ENCODE results near the gene LPCAT4. TPM values are rescaled to one million over a fixed set of nuclear protein-coding genes. Genes with fewer than 3 reads are reported as not detected.
"Not testable (repeated sequence)": the region's sequence is repeated elsewhere in the genome, so short reads cannot be mapped to it uniquely, and the experiment has no call there.

Gene LPCAT4
- 3.1 TPM for total RNA-seq

GRCh38 chr15:34367101-34368081 lies at the start of gene LPCAT4:
Gene LPCAT4 (minus strand): TSS chr15:34367196. CDS start chr15:34367100, 96 bp downstream.
- peak within 1 kb of the TSS; percentile 83 to 97 (median 94) for H3K4me3 ChIP-seq (ENCODE audit: low read length in 3 of 3)

GRCh38 chr15:34409511-34409910 lies 42.5 kb upstream of the LPCAT4 start:
- H3K4me1 ChIP-seq (ENCODE audit: control insufficient read depth in 3 of 3, insufficient read depth in 3 of 3, low read length in 3 of 3); H3K4me3 ChIP-seq (ENCODE audit: low read length in 3 of 3); H3K36me3 ChIP-seq (ENCODE audit: control insufficient read depth in 3 of 3, insufficient read depth in 3 of 3, low read length in 3 of 3); H3K9me3 ChIP-seq (ENCODE audit: control insufficient read depth in 3 of 3, low read length in 3 of 3); H3K27ac ChIP-seq (ENCODE audit: low read depth, low read length); H3K27me3 ChIP-seq (ENCODE audit: control insufficient read depth in 3 of 3, insufficient read depth in 3 of 3, low read length in 3 of 3); H3K9ac ChIP-seq (ENCODE audit: low read depth in 1 of 3, low read length in 3 of 3): not testable (repeated sequence)

More at GRCh38 chr15:34367101-34368081, at the start of gene LPCAT4:
- Histone ChIP-seq H3K27me3 (ENCODE audit: control insufficient read depth in 3 of 3, insufficient read depth in 3 of 3, low read length in 3 of 3) (no peaks in the 10 kb centered on the region), H3K4me1 (ENCODE audit: control insufficient read depth in 3 of 3, insufficient read depth in 3 of 3, low read length in 3 of 3) (peaks cover 16 to 26% (median 18%) of the 10 kb centered on the region in 3 donors), H3K9me3 (ENCODE audit: control insufficient read depth in 3 of 3, low read length in 3 of 3) (no peaks in the 10 kb centered on the region), H3K27ac (ENCODE audit: low read depth, low read length) (peak within 1 kb of the TSS; percentile 85), H3K9ac (ENCODE audit: low read depth in 1 of 3, low read length in 3 of 3) (peak within 1 kb of the TSS; percentile 78 to 96 (median 86)), H3K36me3 (ENCODE audit: control insufficient read depth in 3 of 3, insufficient read depth in 3 of 3, low read length in 3 of 3) (peaks cover 0 to 3% (median 2%) of the 10 kb centered on the region in 3 donors)

- H3K4me3 ChIP-seq (ENCODE audit: low read length in 3 of 3); H3K4me1 ChIP-seq (ENCODE audit: control insufficient read depth in 3 of 3, insufficient read depth in 3 of 3, low read length in 3 of 3); H3K36me3 ChIP-seq (ENCODE audit: control insufficient read depth in 3 of 3, insufficient read depth in 3 of 3, low read length in 3 of 3); H3K9me3 ChIP-seq (ENCODE audit: control insufficient read depth in 3 of 3, low read length in 3 of 3); H3K27me3 ChIP-seq (ENCODE audit: control insufficient read depth in 3 of 3, insufficient read depth in 3 of 3, low read length in 3 of 3); H3K9ac ChIP-seq (ENCODE audit: low read depth in 1 of 3, low read length in 3 of 3); H3K27ac ChIP-seq (ENCODE audit: low read depth, low read length): not testable (repeated sequence)
These were observed 42.0 kb upstream of the LPCAT4 start for GRCh38 chr15:34408973-34409372.

- H3K4me1 ChIP-seq (ENCODE audit: control insufficient read depth in 3 of 3, insufficient read depth in 3 of 3, low read length in 3 of 3); H3K9ac ChIP-seq (ENCODE audit: low read depth in 1 of 3, low read length in 3 of 3); H3K27me3 ChIP-seq (ENCODE audit: control insufficient read depth in 3 of 3, insufficient read depth in 3 of 3, low read length in 3 of 3); H3K4me3 ChIP-seq (ENCODE audit: low read length in 3 of 3); H3K9me3 ChIP-seq (ENCODE audit: control insufficient read depth in 3 of 3, low read length in 3 of 3); H3K36me3 ChIP-seq (ENCODE audit: control insufficient read depth in 3 of 3, insufficient read depth in 3 of 3, low read length in 3 of 3); H3K27ac ChIP-seq (ENCODE audit: low read depth, low read length): not testable (repeated sequence)
These were observed 36.9 kb upstream of the LPCAT4 start for GRCh38 chr15:34403899-34404298.

GRCh38 chr15:34403160-34403598 lies 36.2 kb upstream of the LPCAT4 start:
- H3K4me1 ChIP-seq (ENCODE audit: control insufficient read depth in 3 of 3, insufficient read depth in 3 of 3, low read length in 3 of 3); H3K27me3 ChIP-seq (ENCODE audit: control insufficient read depth in 3 of 3, insufficient read depth in 3 of 3, low read length in 3 of 3); H3K9me3 ChIP-seq (ENCODE audit: control insufficient read depth in 3 of 3, low read length in 3 of 3); H3K4me3 ChIP-seq (ENCODE audit: low read length in 3 of 3); H3K9ac ChIP-seq (ENCODE audit: low read depth in 1 of 3, low read length in 3 of 3); H3K36me3 ChIP-seq (ENCODE audit: control insufficient read depth in 3 of 3, insufficient read depth in 3 of 3, low read length in 3 of 3); H3K27ac ChIP-seq (ENCODE audit: low read depth, low read length): not testable (repeated sequence)

- not testable (repeated sequence) for H3K4me3 ChIP-seq (ENCODE audit: low read length in 3 of 3); H3K4me1 ChIP-seq (ENCODE audit: control insufficient read depth in 3 of 3, insufficient read depth in 3 of 3, low read length in 3 of 3); H3K9me3 ChIP-seq (ENCODE audit: control insufficient read depth in 3 of 3, low read length in 3 of 3); H3K9ac ChIP-seq (ENCODE audit: low read depth in 1 of 3, low read length in 3 of 3); H3K27ac ChIP-seq (ENCODE audit: low read depth, low read length); H3K36me3 ChIP-seq (ENCODE audit: control insufficient read depth in 3 of 3, insufficient read depth in 3 of 3, low read length in 3 of 3); H3K27me3 ChIP-seq (ENCODE audit: control insufficient read depth in 3 of 3, insufficient read depth in 3 of 3, low read length in 3 of 3)
These were observed 30.8 kb upstream of the LPCAT4 start for GRCh38 chr15:34397637-34398259.

GRCh38 chr15:34392981-34393380 lies 26.0 kb upstream of the LPCAT4 start:
- H3K36me3 ChIP-seq (ENCODE audit: control insufficient read depth in 3 of 3, insufficient read depth in 3 of 3, low read length in 3 of 3); H3K4me3 ChIP-seq (ENCODE audit: low read length in 3 of 3); H3K27me3 ChIP-seq (ENCODE audit: control insufficient read depth in 3 of 3, insufficient read depth in 3 of 3, low read length in 3 of 3); H3K9me3 ChIP-seq (ENCODE audit: control insufficient read depth in 3 of 3, low read length in 3 of 3); H3K4me1 ChIP-seq (ENCODE audit: control insufficient read depth in 3 of 3, insufficient read depth in 3 of 3, low read length in 3 of 3); H3K9ac ChIP-seq (ENCODE audit: low read depth in 1 of 3, low read length in 3 of 3); H3K27ac ChIP-seq (ENCODE audit: low read depth, low read length): not testable (repeated sequence)

GRCh38 chr15:34389594-34390086 lies 22.6 kb upstream of the LPCAT4 start:
- not testable (repeated sequence) for H3K9ac ChIP-seq (ENCODE audit: low read depth in 1 of 3, low read length in 3 of 3); H3K4me1 ChIP-seq (ENCODE audit: control insufficient read depth in 3 of 3, insufficient read depth in 3 of 3, low read length in 3 of 3); H3K27ac ChIP-seq (ENCODE audit: low read depth, low read length); H3K9me3 ChIP-seq (ENCODE audit: control insufficient read depth in 3 of 3, low read length in 3 of 3); H3K4me3 ChIP-seq (ENCODE audit: low read length in 3 of 3); H3K36me3 ChIP-seq (ENCODE audit: control insufficient read depth in 3 of 3, insufficient read depth in 3 of 3, low read length in 3 of 3); H3K27me3 ChIP-seq (ENCODE audit: control insufficient read depth in 3 of 3, insufficient read depth in 3 of 3, low read length in 3 of 3)

GRCh38 chr15:34381829-34382521 lies 15.0 kb upstream of the LPCAT4 start:
- H3K4me1 ChIP-seq (ENCODE audit: control insufficient read depth in 3 of 3, insufficient read depth in 3 of 3, low read length in 3 of 3); H3K9me3 ChIP-seq (ENCODE audit: control insufficient read depth in 3 of 3, low read length in 3 of 3); H3K36me3 ChIP-seq (ENCODE audit: control insufficient read depth in 3 of 3, insufficient read depth in 3 of 3, low read length in 3 of 3); H3K27ac ChIP-seq (ENCODE audit: low read depth, low read length); H3K27me3 ChIP-seq (ENCODE audit: control insufficient read depth in 3 of 3, insufficient read depth in 3 of 3, low read length in 3 of 3); H3K4me3 ChIP-seq (ENCODE audit: low read length in 3 of 3); H3K9ac ChIP-seq (ENCODE audit: low read depth in 1 of 3, low read length in 3 of 3): not testable (repeated sequence)

GRCh38 chr15:34380491-34380890 lies 13.5 kb upstream of the LPCAT4 start:
- H3K9ac ChIP-seq (ENCODE audit: low read depth in 1 of 3, low read length in 3 of 3); H3K4me3 ChIP-seq (ENCODE audit: low read length in 3 of 3); H3K9me3 ChIP-seq (ENCODE audit: control insufficient read depth in 3 of 3, low read length in 3 of 3); H3K36me3 ChIP-seq (ENCODE audit: control insufficient read depth in 3 of 3, insufficient read depth in 3 of 3, low read length in 3 of 3); H3K4me1 ChIP-seq (ENCODE audit: control insufficient read depth in 3 of 3, insufficient read depth in 3 of 3, low read length in 3 of 3); H3K27ac ChIP-seq (ENCODE audit: low read depth, low read length); H3K27me3 ChIP-seq (ENCODE audit: control insufficient read depth in 3 of 3, insufficient read depth in 3 of 3, low read length in 3 of 3): not testable (repeated sequence)
